Measurements from ENCODE around the gene RNF169.
"Not testable (repeated sequence)": the region's sequence is repeated elsewhere in the genome, so short reads cannot be mapped to it uniquely, and the experiment has no call there.

The RNF169 gene

GRCh38 chr11:74824285-74824982 lies 75.8 kb downstream of the RNF169 start:
- no peak for DNase-seq (ENCODE audit: low read depth)

DNA sequence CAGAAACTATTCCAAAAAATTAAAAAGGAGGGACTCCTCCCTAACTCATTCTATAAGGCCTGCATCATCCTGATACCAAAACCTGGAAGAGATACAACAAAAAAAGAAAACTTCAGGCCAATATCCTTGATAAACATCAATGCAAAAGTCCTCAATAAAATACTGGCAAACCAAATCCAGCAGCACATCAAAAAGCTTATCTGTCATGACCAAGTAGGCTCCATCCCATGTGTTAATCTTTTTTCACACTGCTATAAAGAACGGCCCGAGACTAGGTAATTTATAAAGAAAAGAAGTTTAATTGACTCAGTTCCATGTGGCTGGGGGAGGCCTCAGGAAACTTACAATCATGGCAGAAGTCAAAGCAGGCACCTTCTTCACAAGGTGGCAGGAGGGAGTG lies 76.9 kb downstream of the RNF169 start:
- not testable (repeated sequence) for DNase-seq (ENCODE audit: low read depth)

- no peak for DNase-seq (ENCODE audit: low read depth)
Observed at GRCh38 chr11:74826901-74827300, 78.3 kb downstream of the RNF169 start.

GRCh38 chr11:74837191-74837590 lies 88.5 kb downstream of the RNF169 start:
- no peak for DNase-seq (ENCODE audit: low read depth)

DNA sequence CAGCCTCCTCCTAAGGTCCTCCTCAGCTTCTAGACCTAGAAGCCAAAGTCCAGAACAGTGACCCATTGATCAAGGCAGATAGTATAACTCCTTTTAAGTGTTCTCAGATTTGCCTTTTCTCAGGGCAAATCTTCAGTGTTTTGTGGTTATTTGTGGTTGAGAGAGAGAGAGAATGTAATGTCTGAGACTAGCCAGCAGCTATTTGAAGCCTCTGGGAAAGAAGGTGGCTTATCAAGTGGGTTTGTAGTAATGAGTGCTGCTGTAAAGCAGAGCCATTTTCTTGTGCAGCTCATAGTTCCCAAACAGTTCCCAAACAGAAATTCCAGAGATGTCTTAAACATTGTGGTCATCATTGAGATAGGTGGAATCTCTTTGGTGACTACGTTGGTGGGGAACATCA lies 89.5 kb downstream of the RNF169 start:
- DNase-seq (ENCODE audit: low read depth) = no peak

GRCh38 chr11:74839446-74839845 lies 90.8 kb downstream of the RNF169 start:
- no peak for DNase-seq (ENCODE audit: low read depth)

GRCh38 chr11:74839971-74840370 lies 91.3 kb downstream of the RNF169 start:
- no peak for DNase-seq (ENCODE audit: low read depth)

DNA sequence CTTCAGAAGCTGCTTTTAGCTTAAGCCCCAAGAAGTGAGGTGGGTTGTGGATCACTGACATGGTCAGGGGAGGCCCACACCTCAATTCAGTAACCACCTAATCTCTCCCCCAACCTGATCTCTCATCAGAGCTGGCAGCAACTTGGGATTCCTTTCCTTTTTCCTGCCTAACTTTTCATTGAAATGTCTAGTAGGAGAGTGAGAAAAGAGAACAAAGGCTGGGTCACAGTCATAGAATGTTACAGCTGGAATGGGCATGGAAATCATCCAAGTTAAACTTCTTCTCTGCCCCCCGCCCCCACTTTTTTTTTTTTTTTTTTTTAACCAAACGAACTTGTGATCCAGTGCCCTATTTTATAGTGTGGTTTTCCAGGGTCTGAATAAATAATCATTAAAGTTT lies 91.8 kb downstream of the RNF169 start:
- DNase-seq (ENCODE audit: low read depth) = no peak

DNA sequence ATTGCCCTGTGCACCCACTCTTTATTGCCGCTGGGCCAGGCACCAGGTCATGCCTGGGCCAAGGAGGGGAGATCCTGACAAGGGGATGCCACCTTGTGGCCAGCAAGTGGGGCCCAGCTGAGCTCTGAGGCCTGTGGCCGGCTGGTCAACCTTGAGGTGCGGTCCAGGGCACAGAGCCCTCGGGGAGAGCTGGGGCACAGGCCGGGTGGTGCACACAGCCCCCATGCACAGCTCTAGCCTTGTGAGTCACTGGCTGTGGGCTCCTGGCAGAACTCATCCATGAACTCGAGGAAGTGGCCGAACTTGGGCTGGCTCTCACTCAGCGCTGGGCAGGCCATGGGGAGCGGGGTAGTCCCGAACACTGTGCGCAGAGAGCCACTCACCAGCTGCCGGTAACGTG lies 94.3 kb downstream of the RNF169 start:
- no peak for DNase-seq (ENCODE audit: low read depth)

GRCh38 chr11:74844072-74844471 lies 95.4 kb downstream of the RNF169 start:
- DNase-seq (ENCODE audit: low read depth) = no peak

DNA sequence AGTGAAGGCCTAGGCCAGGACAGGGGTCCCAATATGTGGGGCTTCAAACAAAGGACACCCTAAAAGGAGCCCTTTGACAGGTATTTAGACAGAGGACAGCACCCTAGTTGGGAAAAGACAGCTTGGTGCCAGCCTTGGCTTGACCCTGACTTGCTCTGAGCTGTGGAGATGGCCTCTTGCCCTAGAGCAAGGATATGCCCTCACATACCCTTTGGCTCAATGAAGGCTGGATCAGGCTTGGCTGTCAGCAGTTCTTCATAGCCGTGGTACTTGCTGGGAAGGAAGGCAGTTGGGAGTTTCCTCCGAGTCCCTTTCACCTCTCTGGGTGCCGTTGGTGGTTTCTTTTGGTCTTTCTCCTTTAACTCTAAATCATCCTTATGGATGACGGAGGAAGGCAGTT lies 96.2 kb downstream of the RNF169 start:
- no peak for DNase-seq (ENCODE audit: low read depth)

- DNase-seq (ENCODE audit: low read depth) = no peak
Observed at GRCh38 chr11:74845978-74846517, 97.4 kb downstream of the RNF169 start.

GRCh38 chr11:74846770-74847169 lies 98.1 kb downstream of the RNF169 start:
- no peak for DNase-seq (ENCODE audit: low read depth)

DNA sequence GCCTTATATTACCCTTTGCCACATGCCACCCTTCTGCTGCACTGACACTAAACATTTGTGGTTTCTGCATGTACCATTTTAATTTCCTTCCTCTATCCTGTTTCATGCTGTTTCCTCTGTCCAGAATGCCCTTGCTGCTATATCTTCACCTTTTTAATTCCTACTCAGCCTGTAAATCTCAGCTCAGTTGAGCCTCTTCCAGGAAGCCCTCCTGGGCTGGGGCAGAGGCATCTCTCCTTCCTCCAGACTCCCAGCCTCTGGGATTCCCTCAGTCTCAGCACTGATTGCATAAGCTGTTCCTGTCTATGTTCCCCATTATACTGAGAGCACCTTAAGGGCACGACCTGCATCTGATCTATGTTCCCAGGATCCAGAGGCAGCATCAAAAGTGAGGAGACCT lies 98.7 kb downstream of the RNF169 start:
- no peak for DNase-seq (ENCODE audit: low read depth)

DNA sequence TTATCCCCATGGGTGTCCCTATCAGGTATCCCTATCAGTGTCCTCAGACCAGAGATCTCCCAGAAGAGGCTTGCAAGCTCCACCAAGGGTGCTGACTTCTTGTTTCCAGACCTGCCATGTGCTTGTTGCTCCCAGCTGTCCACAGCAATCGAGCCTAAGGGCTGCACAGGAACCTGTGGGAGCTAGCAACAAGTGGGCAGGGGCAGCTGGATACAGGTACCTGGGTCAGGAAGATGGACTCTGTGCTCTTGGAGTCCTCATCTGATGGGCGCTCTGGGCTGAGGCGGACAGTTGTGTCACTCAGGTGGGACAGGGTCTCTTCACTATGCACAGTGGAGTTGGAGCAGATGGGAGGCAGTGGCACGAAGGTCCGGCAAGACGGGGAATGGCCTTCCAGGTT lies 99.2 kb downstream of the RNF169 start:
- DNase-seq (ENCODE audit: low read depth) = no peak

DNA sequence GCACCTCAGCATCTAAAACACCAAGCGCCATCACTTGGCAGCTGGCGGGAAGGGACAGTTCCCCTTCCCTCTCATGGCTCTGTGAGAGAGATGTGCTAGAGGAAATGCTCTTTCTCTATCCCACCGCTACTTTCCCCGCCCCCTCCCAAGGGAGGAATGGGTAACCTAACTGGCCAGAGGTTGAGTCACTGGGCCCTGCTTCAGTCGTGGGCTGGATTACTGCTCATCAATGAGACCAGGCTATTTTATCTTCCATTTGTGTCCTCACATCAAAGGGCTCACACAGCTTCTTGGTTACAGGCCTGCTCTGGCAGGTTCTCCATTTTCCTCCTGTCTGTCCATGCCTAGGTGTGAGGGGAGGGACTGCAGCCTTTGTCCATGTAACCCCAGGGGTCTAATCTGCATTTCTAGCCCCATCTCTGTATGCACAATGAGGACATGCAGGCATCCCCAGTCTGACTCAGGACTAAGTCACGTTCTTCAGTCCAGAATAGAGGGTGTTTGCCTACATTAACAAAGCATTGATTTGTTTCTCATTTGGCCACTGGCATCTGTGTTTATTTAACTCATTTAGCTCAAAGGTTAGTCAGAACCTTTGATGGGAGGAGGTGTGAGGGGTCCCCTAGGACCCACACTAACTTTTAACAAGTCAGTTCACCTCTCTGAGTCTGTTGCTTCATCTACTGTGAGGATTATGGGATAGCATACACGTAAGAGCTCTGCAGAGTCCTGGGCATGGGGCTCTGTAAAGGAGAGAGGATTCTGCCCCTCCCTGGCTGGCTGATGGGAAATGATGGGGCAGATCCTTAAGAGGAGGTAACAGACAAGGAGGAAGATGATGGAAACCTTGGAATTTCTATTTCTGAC lies 101.1 kb downstream of the RNF169 start:
- no peak for DNase-seq (ENCODE audit: low read depth)

DNA sequence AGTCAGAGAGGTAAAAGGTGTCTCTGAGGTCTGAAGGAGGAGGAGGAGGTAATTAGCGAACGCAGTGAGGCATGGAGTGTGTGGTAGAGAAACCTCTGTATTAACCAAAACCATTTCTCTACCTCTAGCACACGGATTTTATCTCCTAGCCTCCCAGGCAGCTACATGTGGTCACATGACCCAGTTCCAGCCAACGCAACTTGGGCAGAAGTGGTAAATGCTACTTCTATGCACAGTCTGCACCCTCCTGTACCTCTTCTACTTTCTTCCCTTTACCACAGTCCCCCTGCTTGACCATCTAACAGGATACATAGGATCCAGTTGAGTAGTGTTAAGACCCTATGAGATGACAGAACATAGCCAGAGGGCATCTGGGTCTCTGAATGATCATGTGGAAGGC lies 104.6 kb downstream of the RNF169 start:
- DNase-seq (ENCODE audit: low read depth) = no peak

DNA sequence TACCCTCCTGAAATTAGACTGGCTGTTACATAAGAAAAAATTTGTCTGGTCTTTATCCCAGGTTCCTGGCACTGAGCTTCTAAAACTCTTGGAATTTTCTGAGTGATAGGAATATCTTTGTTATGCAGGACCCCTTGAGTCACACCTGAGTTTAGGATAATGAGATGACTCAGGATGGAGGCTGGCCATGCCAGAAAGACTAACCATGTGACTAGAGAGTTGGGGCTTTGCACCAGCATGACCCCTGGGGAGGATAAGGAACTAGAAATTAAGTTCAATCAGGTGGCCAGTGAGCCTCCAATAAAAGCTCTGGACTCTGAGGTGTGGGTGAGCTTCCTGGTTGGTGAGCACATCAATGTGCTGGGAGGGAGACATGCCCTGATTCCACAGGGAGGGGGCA lies 112.1 kb downstream of the RNF169 start:
- no peak for DNase-seq (ENCODE audit: low read depth)

DNA sequence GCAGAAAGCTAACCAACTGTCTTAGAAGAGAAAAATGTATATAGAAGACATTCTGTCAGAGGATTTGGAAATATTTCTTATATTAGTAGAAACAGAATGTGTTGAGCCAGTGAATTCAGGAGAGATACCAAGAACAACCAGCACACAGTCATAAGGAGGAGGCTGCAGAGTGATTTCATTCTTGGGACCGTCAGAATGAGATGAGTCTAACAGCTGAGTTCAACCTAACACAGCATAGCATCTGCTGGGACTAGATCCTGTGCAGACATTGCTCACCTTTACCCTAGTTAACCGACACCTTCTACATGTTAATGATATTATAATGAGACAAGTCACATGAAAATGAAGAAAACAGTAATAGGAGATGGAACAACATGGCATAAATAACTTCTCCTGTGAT lies 114.8 kb downstream of the RNF169 start:
- DNase-seq (ENCODE audit: low read depth) = no peak

GRCh38 chr11:74866557-74866956 lies 117.9 kb downstream of the RNF169 start:
- DNase-seq (ENCODE audit: low read depth) = no peak

DNA sequence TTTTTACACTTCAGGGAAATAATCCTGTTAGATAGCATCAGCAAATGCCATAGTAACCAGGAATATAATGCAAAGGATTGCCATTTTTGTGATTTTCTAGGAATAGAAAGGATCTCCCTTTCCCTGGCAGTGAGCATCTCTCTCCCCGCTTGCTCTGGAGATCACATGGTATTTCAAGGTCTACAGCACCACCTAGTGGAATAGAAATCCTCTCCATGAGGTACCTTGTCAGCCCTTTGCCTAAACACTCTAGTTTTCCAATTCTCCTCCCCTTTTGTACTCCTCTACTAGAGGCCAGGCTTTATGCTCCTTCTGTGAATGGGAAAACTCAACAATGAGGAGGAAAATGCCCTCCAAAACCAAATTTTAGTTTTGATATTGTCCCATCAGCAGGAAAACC lies 121.8 kb downstream of the RNF169 start:
- DNase-seq (ENCODE audit: low read depth) = no peak

DNA sequence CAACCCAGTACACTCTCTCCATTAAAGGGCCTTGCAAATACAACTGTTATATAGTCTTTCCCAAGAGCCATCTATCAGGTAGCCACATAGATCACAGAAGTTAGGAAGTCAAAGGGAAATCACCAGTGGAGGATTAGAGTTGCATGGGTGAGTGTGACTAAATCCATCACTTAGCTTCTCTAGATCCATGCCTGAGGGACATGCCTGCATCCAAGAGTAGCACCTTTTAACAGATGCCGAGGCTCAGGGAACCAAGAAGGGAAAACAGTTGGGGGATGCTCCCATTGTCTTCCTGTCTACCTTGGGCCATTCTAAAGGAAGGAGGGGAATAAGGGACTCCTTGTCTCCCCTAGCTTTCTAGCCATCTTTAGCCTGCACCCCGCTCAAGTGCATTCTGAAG lies 122.4 kb downstream of the RNF169 start:
- DNase-seq (ENCODE audit: low read depth) = no peak

GRCh38 chr11:74877132-74877531 lies 128.5 kb downstream of the RNF169 start:
- no peak for DNase-seq (ENCODE audit: low read depth)
